DOHH2 (cell line): ENCODE measurements around the gene CRTC3.
"Not testable (repeated sequence)": the region's sequence is repeated elsewhere in the genome, so short reads cannot be mapped to it uniquely, and the experiment has no call there.

Experiments used
- H3F3A ChIP-seq: fragments of 200-600 bp; sonication (generic), shearing (Covaris generic); 2 replicates; pipeline ENCODE4 v1.6.0; 2016; ENCODE audit warnings: antibody characterized with exemption, mild to moderate bottlenecking; ENCODE audit not compliant: control insufficient read depth, insufficient read depth
- H3K27ac ChIP-seq: fragments of 200-600 bp; sonication (generic); 2 replicates; pipeline ENCODE4 v1.5.1; 2014; ENCODE audit warnings: low read depth, mild to moderate bottlenecking, low read length, moderate library complexity
- H3K27me3 ChIP-seq: fragments of 200-600 bp; sonication (generic); 2 replicates; pipeline ENCODE4 v1.6.1; 2014; ENCODE audit warnings: mild to moderate bottlenecking, low read length, mixed read lengths; ENCODE audit not compliant: control insufficient read depth
- H3K36me3 ChIP-seq: fragments of 200-600 bp; sonication (generic); 2 replicates; pipeline ENCODE4 v1.6.1; 2014; ENCODE audit warnings: mild to moderate bottlenecking, low read length, moderate library complexity, mixed read lengths; ENCODE audit not compliant: control insufficient read depth
- H3K4me1 ChIP-seq: fragments of 200-600 bp; sonication (generic); 2 replicates; pipeline ENCODE4 v1.6.1; 2014; ENCODE audit warnings: mild to moderate bottlenecking, low read length, mixed read lengths; ENCODE audit not compliant: control insufficient read depth
- H3K4me2 ChIP-seq: fragments of 200-600 bp; sonication (generic); 2 replicates; pipeline ENCODE4 v1.6.0; 2014; ENCODE audit warnings: mild to moderate bottlenecking, low read length, moderate library complexity
- H3K4me3 ChIP-seq: fragments of 200-600 bp; sonication (generic); 2 replicates; pipeline ENCODE4 v1.5.1; 2014; ENCODE audit warnings: mild to moderate bottlenecking, low read length, mixed read lengths
- H3K79me2 ChIP-seq: fragments of 200-600 bp; sonication (generic); 2 replicates; pipeline ENCODE4 v1.6.1; 2014; ENCODE audit warnings: mild to moderate bottlenecking, low read length, mixed read lengths; ENCODE audit not compliant: control insufficient read depth
- H3K9me2 ChIP-seq: fragments of 200-600 bp; sonication (generic); replicated peaks from 2 replicates; pipeline ENCODE4 v1.6.1; 2014; ENCODE audit warnings: mild to moderate bottlenecking, low read length, mixed read lengths; ENCODE audit not compliant: control insufficient read depth
- H3K9me3 ChIP-seq: fragments of 200-600 bp; sonication (generic); 2 replicates; pipeline ENCODE4 v1.6.1; 2014; ENCODE audit warnings: antibody characterized with exemption, low read length, mixed read lengths; ENCODE audit not compliant: control insufficient read depth, insufficient read depth
- H4K20me1 ChIP-seq: fragments of 200-600 bp; sonication (generic); 2 replicates; pipeline ENCODE4 v1.6.0; 2014; ENCODE audit warnings: low read depth, mild to moderate bottlenecking, antibody characterized with exemption, low read length, moderate library complexity; ENCODE audit not compliant: control insufficient read depth, insufficient read depth
- EZH2phosphoT487 ChIP-seq: fragments of 200-600 bp; sonication (generic); IDR thresholded peaks from 2 replicates; pipeline ENCODE4 v1.6.1; 2017; ENCODE audit warnings: borderline replicate concordance, mild to moderate bottlenecking, antibody characterized with exemption, low read length, moderate library complexity, mixed read lengths
- TF ChIP-seq, protein P1 (sequence below): fragments of 200-600 bp; sonication (generic); IDR thresholded peaks from one replicate; pipeline ENCODE4 v1.5.1; 2014; ENCODE audit warnings: antibody characterized with exemption, mild to moderate bottlenecking, low read depth, low read length; ENCODE audit not compliant: poor library complexity, severe bottlenecking

CRTC3 gene

DNA sequence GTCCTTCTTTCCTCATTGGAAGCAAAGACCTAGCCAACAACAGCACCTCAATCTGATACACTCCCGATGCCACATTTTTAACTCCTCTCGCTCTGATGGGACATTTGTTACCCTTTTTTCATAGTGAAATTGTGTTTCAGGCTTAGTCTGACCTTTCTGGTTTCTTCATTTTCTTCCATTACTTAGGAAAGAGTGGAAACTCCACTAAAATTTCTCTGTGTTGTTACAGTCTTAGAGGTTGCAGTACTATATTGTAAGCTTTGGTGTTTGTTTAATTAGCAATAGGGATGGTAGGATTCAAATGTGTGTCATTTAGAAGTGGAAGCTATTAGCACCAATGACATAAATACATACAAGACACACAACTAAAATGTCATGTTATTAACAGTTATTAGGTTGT is 29.6 kb upstream of the CRTC3 start:
- Histone ChIP-seq H3K4me1 (no peaks in the 10 kb centered on the region), H3K9me3 (no peaks in the 10 kb centered on the region), H3K79me2 (no peaks in the 10 kb centered on the region), H3K36me3 (peaks cover 40% of the 10 kb centered on the region), H4K20me1 (no peaks in the 10 kb centered on the region), H3K27ac (no peak overlapping the region), H3K27me3 (no peaks in the 10 kb centered on the region), H3F3A (no peaks in the 10 kb centered on the region), H3K9me2 (no peaks in the 10 kb centered on the region), H3K4me2 (no peak overlapping the region), H3K4me3 (no peak overlapping the region)
- no peak for TF ChIP-seq EZH2phosphoT487
- TF ChIP-seq, protein P1, sequence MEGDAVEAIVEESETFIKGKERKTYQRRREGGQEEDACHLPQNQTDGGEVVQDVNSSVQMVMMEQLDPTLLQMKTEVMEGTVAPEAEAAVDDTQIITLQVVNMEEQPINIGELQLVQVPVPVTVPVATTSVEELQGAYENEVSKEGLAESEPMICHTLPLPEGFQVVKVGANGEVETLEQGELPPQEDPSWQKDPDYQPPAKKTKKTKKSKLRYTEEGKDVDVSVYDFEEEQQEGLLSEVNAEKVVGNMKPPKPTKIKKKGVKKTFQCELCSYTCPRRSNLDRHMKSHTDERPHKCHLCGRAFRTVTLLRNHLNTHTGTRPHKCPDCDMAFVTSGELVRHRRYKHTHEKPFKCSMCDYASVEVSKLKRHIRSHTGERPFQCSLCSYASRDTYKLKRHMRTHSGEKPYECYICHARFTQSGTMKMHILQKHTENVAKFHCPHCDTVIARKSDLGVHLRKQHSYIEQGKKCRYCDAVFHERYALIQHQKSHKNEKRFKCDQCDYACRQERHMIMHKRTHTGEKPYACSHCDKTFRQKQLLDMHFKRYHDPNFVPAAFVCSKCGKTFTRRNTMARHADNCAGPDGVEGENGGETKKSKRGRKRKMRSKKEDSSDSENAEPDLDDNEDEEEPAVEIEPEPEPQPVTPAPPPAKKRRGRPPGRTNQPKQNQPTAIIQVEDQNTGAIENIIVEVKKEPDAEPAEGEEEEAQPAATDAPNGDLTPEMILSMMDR = no peak

DNA sequence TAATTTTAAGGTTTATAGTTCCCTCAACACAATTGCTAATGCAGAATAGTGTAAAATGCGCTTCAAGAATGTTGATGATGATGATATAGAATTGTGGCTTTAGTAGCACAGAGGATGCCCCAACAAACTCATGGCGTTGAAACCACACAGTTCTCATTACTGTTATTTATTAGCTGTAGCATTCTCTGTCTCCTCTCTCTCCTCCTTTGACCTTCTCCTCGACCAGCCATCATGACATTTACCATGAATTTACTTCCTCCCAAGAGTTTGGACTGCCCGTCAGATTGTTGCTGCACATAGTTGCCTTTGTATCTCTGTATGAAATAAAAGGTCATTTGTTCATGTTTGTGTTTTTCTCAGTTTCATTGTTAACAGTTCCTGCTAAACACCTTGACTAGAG is 27.8 kb upstream of the CRTC3 start:
- no peaks in the 10 kb centered on the region for H3K9me3 ChIP-seq
- no peak overlapping the region for H3K4me3 ChIP-seq
- no peaks in the 10 kb centered on the region for H3F3A ChIP-seq
- H3K79me2 ChIP-seq = no peaks in the 10 kb centered on the region
- no peaks in the 10 kb centered on the region for H4K20me1 ChIP-seq
- H3K4me1 ChIP-seq = no peaks in the 10 kb centered on the region
- H3K27ac ChIP-seq = no peak overlapping the region
- H3K36me3 ChIP-seq = peaks cover 33% of the 10 kb centered on the region
- TF ChIP-seq, protein P1 = no peak
- TF ChIP-seq EZH2phosphoT487 = no peak
- H3K9me2 ChIP-seq = no peaks in the 10 kb centered on the region
- no peak overlapping the region for H3K4me2 ChIP-seq
- no peaks in the 10 kb centered on the region for H3K27me3 ChIP-seq

DNA sequence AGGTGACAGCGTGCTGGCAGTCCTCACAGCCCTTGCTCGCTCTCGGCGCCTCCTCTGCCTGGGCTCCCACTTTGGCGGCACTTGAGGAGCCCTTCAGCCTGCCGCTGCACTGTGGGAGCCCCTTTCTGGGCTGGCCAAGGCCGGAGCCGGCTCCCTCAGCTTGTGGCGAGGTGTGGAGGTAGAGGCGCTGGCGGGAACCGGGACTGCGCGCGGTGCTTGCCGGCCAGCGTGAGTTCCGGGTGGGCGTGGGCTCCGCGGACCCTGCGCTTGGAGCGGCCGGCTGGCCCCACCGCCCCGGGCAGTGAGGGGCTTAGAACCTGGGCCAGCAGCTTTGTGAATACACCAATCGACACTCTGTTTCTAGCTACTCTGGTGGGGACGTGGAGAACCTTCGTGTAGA is 18.9 kb upstream of the CRTC3 start:
- H3K4me2 ChIP-seq = not testable (repeated sequence)

DNA sequence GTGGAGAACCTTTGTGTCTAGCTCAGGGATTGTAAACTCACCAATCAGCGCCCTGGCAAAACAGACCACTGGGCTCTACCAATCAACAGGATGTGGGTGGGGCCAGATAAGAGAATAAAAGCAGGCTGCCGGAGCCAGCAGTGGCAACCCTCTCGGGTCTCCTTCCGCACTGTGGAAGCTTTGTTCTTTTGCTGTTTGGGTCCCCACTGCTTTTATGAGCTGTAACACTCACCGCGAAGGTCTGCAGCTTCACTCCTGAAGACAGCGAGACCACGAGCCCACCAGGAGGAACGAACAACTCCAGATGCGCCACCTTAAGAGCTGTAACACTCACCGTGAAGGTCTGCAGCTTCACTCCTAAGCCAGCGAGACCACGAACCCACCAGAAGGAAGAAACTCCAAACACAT is 18.5 kb upstream of the CRTC3 start:
- not testable (repeated sequence) for H3K4me2 ChIP-seq, H3K36me3 ChIP-seq, H3K27me3 ChIP-seq, H3K79me2 ChIP-seq, H3K4me3 ChIP-seq, H3K9me3 ChIP-seq, H3K27ac ChIP-seq, H3F3A ChIP-seq, H3K4me1 ChIP-seq, H3K9me2 ChIP-seq, H4K20me1 ChIP-seq

More for the DNA sequence above, 18.9 kb upstream of the CRTC3 start:
- H3K27ac ChIP-seq, H3K27me3 ChIP-seq, H3K4me1 ChIP-seq, H3K36me3 ChIP-seq, H3K79me2 ChIP-seq, H3K9me2 ChIP-seq, H3K4me3 ChIP-seq, H4K20me1 ChIP-seq, H3K9me3 ChIP-seq, H3F3A ChIP-seq: not testable (repeated sequence)
